Skeletal muscle tissue (tissue), 4 donors: Measurements from ENCODE around the gene ADGRG1. TPM values are rescaled to one million over a fixed set of nuclear protein-coding genes. Genes with fewer than 3 reads are reported as not detected.

ENCODE experiments used
- H3K27ac ChIP-seq: one replicate; pipeline ENCODE4 v1.7.0; 2013; ENCODE audit warnings: mild to moderate bottlenecking, low read depth, low read length, inconsistent platforms
- H3K27me3 ChIP-seq, 3 donors: one replicate each; pipeline ENCODE4 v1.7.0; 2013; ENCODE audit warnings: low read length in 3 of 3; ENCODE audit not compliant: control insufficient read depth in 3 of 3, insufficient read depth in 3 of 3
- H3K36me3 ChIP-seq, 3 donors: one replicate each; pipeline ENCODE4 v1.7.0; 2013; ENCODE audit warnings: low read length in 3 of 3; ENCODE audit not compliant: control insufficient read depth in 3 of 3, insufficient read depth in 3 of 3
- H3K4me1 ChIP-seq, 3 donors: one replicate each; pipeline ENCODE4 v1.7.0; 2013; ENCODE audit warnings: low read length in 3 of 3, mild to moderate bottlenecking in 3 of 3; ENCODE audit not compliant: control insufficient read depth in 3 of 3, insufficient read depth in 3 of 3
- H3K4me3 ChIP-seq, 3 donors: one replicate each; pipeline ENCODE4 v1.7.0; 2013; ENCODE audit warnings: low read length in 3 of 3
- H3K9ac ChIP-seq, 3 donors: one replicate each; pipeline ENCODE4 v1.7.0; 2013; ENCODE audit warnings: low read length in 3 of 3, mild to moderate bottlenecking in 3 of 3, moderate library complexity in 2 of 3, low read depth in 1 of 3
- H3K9me3 ChIP-seq, 3 donors: one replicate each; pipeline ENCODE4 v1.7.0; 2013; ENCODE audit warnings: low read length in 3 of 3; ENCODE audit not compliant: control insufficient read depth in 3 of 3
- total RNA-seq: library from RNA; depleted of rRNA; stranded (reverse); fragments of >200 nt; gene quantifications from one replicate; pipeline ENCODE4 v1.2.3, GENCODE V29; 2014
- donor health status: Osteomylitis.

ADGRG1 gene
- total RNA-seq, 1 donor from 2014 or later, result 0.52 TPM

GRCh38 chr16:57619606-57620334 lies 8.7 kb upstream of the ADGRG1 start:
- H3K27ac ChIP-seq, result no peak overlapping the region
- H3K9ac ChIP-seq, result no peak overlapping the region
- peaks cover 0 to 3% (median 0%) of the 10 kb centered on the region in 3 donors for H3K27me3 ChIP-seq
- no peaks in the 10 kb centered on the region for H3K9me3 ChIP-seq
- H3K4me1 ChIP-seq, result peaks cover 0 to 16% (median 15%) of the 10 kb centered on the region in 3 donors
- H3K36me3 ChIP-seq, result no peaks in the 10 kb centered on the region
- no peak overlapping the region for H3K4me3 ChIP-seq

DNA sequence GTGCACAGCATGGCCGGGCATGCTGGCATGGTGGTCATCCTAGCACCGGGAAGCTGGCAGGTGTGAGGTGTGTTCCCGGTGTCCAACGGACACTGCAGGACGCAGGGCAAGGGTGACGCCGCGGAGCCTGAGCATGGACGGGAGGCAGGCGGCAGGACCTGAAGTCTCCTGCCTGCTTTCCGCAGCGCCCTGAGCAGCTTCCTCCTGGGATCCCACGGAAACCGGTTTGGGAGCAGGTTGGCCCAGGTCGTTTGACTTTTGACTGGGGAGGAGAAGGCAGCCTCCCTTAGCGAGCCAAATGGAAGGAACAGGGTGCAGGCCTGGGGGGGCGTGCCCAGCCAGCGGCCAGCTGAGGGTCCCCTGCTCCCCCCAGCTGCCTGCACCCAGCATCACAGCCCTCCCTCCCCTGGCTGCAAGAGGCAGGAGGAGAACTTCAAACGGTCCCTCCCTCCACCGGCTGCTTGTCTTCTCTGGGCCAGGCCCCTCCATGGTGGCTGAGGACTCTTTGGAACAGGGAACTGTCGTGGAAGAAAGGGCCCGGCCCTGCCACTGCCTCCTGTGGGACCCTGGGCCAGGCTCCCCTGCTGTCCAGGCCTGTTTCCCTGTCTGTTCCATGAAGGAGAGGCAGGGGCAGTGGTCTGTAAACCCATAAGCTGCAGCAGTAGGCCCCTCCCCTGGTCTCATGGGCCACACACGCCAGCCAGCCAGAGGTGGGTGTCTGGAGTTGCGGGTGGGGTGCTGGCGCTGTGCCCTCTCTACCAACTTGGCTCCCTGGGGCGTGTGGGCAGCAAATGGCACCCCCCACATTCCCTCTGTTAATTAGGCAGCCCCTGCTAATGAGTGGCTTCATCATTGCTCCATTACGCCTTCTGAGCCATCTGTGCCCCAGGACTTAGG lies 7.8 kb upstream of the ADGRG1 start:
- no peak overlapping the region for H3K27ac ChIP-seq
- H3K9me3 ChIP-seq, result no peaks in the 10 kb centered on the region
- H3K4me3 ChIP-seq, result no peak overlapping the region
- H3K27me3 ChIP-seq, result peaks cover 0 to 8% (median 0%) of the 10 kb centered on the region in 3 donors
- H3K9ac ChIP-seq, result no peak overlapping the region
- no peaks in the 10 kb centered on the region for H3K36me3 ChIP-seq
- H3K4me1 ChIP-seq, result peaks cover 0 to 19% (median 15%) of the 10 kb centered on the region in 3 donors

DNA sequence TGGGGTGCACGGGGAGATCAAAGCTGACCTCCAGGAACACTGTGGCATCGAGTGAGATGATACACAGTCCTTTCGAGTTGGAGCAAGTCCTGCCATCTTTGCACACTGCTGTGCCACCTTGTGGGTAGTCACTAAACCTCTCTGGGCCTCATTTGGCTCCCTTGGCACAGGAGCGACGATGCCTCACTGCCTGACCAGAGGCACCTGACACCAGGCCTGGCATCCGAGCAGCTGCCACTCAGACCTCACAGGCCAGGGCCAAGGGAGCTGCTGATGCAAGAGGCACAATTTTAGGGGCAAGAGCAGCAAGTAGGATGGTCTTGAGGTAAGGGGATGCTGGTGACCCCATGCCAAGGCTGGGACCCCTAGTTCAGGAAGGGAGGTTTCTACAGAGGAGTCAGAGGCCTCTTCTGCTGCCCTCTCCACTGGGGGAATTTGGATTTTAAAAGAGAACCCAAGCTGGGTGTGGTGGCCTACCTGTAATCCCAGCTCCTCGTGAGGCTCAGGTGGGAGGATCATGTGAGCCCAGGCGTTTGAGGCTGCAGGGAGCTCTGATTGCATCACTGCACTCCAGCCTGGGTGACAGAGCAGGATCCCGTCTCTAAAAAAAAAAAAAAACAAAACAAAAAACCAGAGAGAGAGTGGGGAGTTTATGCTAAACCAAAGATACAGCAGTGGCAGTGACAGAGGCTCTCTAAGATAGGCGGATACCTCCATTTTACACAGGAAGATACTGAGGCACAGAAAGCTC lies 6.7 kb upstream of the ADGRG1 start:
- H3K27me3 ChIP-seq, result peaks cover 0 to 8% (median 0%) of the 10 kb centered on the region in 3 donors
- H3K4me3 ChIP-seq, result no peak overlapping the region
- no peaks in the 10 kb centered on the region for H3K9me3 ChIP-seq
- H3K36me3 ChIP-seq, result no peaks in the 10 kb centered on the region
- peaks cover 0 to 19% (median 15%) of the 10 kb centered on the region in 3 donors for H3K4me1 ChIP-seq
- H3K9ac ChIP-seq, result no peak overlapping the region
- H3K27ac ChIP-seq, result no peak overlapping the region

DNA sequence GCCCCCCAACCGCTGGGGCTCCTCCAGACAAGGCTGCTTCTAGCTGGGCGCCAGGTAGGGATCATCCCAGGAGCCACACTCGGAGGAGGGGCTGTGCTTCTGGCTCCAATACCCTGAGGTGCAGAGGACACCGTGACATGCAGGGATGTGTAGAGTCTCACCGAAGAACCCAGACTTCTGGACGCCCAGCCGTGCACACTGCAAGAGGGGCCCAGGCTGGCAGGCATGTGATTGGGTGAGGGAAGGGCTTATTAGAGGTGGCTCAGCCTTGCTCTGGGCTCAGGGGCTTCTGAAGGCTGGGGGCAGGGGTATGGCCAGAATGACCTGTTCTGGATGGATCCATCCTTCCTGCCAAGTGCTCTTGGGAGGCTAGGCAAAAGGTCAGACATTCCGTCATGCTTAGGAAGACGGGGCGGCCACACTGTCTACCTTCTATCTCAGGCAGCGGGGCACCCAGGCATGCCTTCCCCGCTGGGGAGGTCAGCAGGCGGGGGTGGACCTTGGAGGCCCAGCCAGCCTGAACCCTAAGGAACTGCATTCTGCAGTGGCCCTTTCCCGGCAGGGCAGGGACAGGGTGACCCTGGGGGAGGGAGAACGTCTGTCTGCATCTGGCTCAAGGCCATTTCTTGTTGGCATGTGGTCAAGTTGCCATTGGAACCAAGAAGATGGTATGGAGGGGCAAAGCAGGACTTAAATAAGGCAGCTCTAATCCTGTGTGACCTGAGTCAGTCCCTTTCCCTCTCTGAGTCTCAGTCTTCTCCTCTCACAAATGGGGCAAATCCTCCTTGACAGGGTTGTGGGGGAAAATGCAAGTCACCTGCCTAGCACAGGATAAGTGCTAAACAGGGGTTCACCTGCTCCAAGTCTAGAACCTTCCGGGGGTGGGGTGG lies 5.8 kb upstream of the ADGRG1 start:
- H3K9ac ChIP-seq, result no peak overlapping the region
- H3K27ac ChIP-seq, result no peak overlapping the region

GRCh38 chr16:57623251-57624043 lies 5.0 kb upstream of the ADGRG1 start:
- no peaks in the 10 kb centered on the region for H3K36me3 ChIP-seq
- H3K27ac ChIP-seq, result no peak overlapping the region
- H3K27me3 ChIP-seq, result peaks cover 11 to 18% (median 13%) of the 10 kb centered on the region in 3 donors
- H3K9ac ChIP-seq, result no peak overlapping the region
- no peak overlapping the region for H3K4me3 ChIP-seq
- no peaks in the 10 kb centered on the region for H3K9me3 ChIP-seq
- H3K4me1 ChIP-seq, result peaks cover 7 to 29% (median 21%) of the 10 kb centered on the region in 3 donors

More for the DNA sequence above, 5.8 kb upstream of the ADGRG1 start:
- Histone ChIP-seq H3K4me3 (no peak overlapping the region), H3K36me3 (no peaks in the 10 kb centered on the region), H3K4me1 (peaks cover 2 to 21% (median 15%) of the 10 kb centered on the region in 3 donors), H3K9me3 (no peaks in the 10 kb centered on the region), H3K27me3 (peaks cover 2 to 11% (median 4%) of the 10 kb centered on the region in 3 donors)

- Histone ChIP-seq H3K36me3 (no peaks in the 10 kb centered on the region), H3K4me3 (no peak overlapping the region), H3K9ac (no peak overlapping the region), H3K27me3 (peaks cover 18 to 25% (median 19%) of the 10 kb centered on the region in 3 donors), H3K4me1 (peaks cover 7 to 34% (median 25%) of the 10 kb centered on the region in 3 donors), H3K9me3 (no peaks in the 10 kb centered on the region), H3K27ac (no peak overlapping the region)
Measured at GRCh38 chr16:57624044-57624688, 4.3 kb upstream of the ADGRG1 start.

DNA sequence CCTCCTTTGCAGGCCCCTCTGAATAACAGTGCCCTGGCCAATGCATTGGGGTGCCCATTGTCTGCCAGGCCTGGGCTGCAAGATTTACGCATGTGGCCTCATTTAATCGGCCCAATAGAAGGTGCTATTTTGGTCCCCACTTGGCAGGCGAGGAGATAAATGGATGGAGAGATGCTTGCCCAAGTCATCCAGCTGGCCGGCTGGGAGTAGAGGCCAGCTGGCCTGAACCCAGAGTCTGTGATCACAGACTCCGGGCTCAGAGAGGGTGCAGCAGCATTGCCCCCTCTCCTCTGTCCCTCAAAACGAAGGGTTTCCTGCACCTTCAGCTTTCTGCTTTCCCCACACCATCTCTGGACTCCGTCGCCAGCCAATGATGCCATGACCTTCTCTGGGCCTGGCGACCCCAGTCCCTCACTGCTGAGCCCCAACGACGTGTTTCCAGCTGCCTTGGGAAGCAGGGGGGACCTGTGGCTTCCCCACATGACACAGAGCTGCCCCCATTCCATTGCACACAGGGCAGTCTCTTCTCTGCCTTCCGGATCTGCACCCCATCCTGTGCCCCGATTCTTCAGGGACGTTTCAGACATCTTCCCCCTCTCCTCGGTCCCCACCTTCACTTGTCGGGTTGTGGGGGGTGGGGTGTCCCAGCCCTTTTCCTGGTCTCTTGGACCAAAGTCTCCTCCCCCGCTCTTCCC lies 3.5 kb upstream of the ADGRG1 start:
- peaks cover 19 to 31% (median 21%) of the 10 kb centered on the region in 3 donors for H3K27me3 ChIP-seq
- no peak overlapping the region for H3K27ac ChIP-seq
- no peak overlapping the region for H3K4me3 ChIP-seq
- peaks cover 7 to 34% (median 25%) of the 10 kb centered on the region in 3 donors for H3K4me1 ChIP-seq
- H3K9ac ChIP-seq, result no peak overlapping the region
- no peaks in the 10 kb centered on the region for H3K36me3 ChIP-seq
- no peaks in the 10 kb centered on the region for H3K9me3 ChIP-seq
